MCF 10A (cell line): ENCODE data around the gene NTN1. TPM values are rescaled to one million over a fixed set of nuclear protein-coding genes. Genes with fewer than 3 reads are reported as not detected.

Experiments
- BruUV-seq: library from RNA; stranded (reverse); fragments of 400-500 nt; replicated peaks from 2 replicates; lab custom pipeline; 2021; lab: Mats Ljungman, UMichigan
- CTCF ChIA-PET: fragments of 300-600 bp; sonication (Branson Sonifier 250); formaldehyde crosslinking; extraction: SDS; loops from one replicate; lab custom pipeline; 2021; ENCODE audit warnings: antibody characterized with exemption, inconsistent platforms; lab: Yijun Ruan, JAX
- POLR2A ChIA-PET: fragments of 300-600, 350-650 bp; sonication (Branson Sonifier 250); formaldehyde crosslinking; extraction: SDS; loops from one replicate; lab custom pipeline; 2020; ENCODE audit warnings: antibody characterized with exemption, inconsistent platforms; lab: Yijun Ruan, JAX
- DNase-seq: peaks from one replicate; pipeline ENCODE4 v3.0.0-alpha.2; 2018; ENCODE audit not compliant: unreplicated experiment
- H3K27ac Mint-ChIP-seq: one replicate; pipeline ENCODE4 v1.8.0; 2022; ENCODE audit warnings: mild to moderate bottlenecking, low read depth, mixed read lengths; ENCODE audit not compliant: unreplicated experiment
- H3K27me3 Mint-ChIP-seq: one replicate; pipeline ENCODE4 v1.8.0; 2022; ENCODE audit warnings: mixed read lengths; ENCODE audit not compliant: insufficient read depth, unreplicated experiment
- H3K36me3 Mint-ChIP-seq: one replicate; pipeline ENCODE4 v1.8.0; 2022; ENCODE audit warnings: mild to moderate bottlenecking, moderate library complexity, mixed read lengths; ENCODE audit not compliant: insufficient read depth, unreplicated experiment
- H3K4me1 Mint-ChIP-seq: one replicate; pipeline ENCODE4 v1.8.0; 2022; ENCODE audit warnings: mixed read lengths; ENCODE audit not compliant: insufficient read depth, unreplicated experiment
- H3K4me3 Mint-ChIP-seq: one replicate; pipeline ENCODE4 v1.8.0; 2022; ENCODE audit warnings: mild to moderate bottlenecking, moderate library complexity, mixed read lengths; ENCODE audit not compliant: unreplicated experiment
- H3K9me3 Mint-ChIP-seq: one replicate; pipeline ENCODE4 v1.8.0; 2022; ENCODE audit warnings: mixed read lengths; ENCODE audit not compliant: unreplicated experiment
- intact Hi-C: fragments of 100-400 bp; cut with micrococcal nuclease; formaldehyde crosslinking; loops from 2 replicates; pipeline ENCODE4 v1.14.1; 2022
- total RNA-seq: library from RNA; stranded (reverse); gene quantifications from 2 replicates; pipeline ENCODE4 v1.2.3, GENCODE V29; 2022
- TF ChIP-seq, protein P1 (sequence below): fragments of 200-600 bp; IDR thresholded peaks from one replicate; pipeline ENCODE4 v1.8.0; 2022; ENCODE audit warnings: antibody characterized with exemption, mild to moderate bottlenecking; ENCODE audit not compliant: unreplicated experiment

The NTN1 gene
- total RNA-seq, 1 experiment from 2014 or later = 0.23 TPM

DNA sequence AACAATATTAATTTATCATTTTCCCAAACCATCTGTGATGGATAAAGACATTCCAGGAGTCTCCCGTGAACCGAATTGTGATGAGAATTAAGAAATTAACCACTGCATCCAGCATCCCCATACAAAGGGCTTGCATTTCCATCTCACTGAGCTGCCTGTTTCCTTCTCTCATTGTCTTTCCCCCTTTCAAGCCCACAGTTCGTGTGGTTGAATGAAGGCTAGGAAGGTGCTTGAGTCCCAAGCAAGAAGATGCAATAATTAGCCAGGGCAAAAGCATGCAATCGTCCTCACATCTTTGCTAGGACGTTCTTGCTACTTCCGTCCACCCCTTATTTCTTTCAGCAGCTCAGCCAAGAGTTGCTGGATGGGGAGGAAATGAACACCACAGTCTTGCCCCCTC lies 146.1 kb downstream of the NTN1 start:
- Mint-ChIP-seq H3K27ac (no peak overlapping the region), H3K4me3 (no peak overlapping the region), H3K9me3 (peaks cover 8% of the 10 kb centered on the region), H3K36me3 (no peaks in the 10 kb centered on the region), H3K27me3 (no peaks in the 10 kb centered on the region), H3K4me1 (no peaks in the 10 kb centered on the region)
- ChIA-PET POLR2A (no interaction called here), CTCF (no interaction called here)
- intact Hi-C loops = no loop called here
- TF ChIP-seq, protein P1, sequence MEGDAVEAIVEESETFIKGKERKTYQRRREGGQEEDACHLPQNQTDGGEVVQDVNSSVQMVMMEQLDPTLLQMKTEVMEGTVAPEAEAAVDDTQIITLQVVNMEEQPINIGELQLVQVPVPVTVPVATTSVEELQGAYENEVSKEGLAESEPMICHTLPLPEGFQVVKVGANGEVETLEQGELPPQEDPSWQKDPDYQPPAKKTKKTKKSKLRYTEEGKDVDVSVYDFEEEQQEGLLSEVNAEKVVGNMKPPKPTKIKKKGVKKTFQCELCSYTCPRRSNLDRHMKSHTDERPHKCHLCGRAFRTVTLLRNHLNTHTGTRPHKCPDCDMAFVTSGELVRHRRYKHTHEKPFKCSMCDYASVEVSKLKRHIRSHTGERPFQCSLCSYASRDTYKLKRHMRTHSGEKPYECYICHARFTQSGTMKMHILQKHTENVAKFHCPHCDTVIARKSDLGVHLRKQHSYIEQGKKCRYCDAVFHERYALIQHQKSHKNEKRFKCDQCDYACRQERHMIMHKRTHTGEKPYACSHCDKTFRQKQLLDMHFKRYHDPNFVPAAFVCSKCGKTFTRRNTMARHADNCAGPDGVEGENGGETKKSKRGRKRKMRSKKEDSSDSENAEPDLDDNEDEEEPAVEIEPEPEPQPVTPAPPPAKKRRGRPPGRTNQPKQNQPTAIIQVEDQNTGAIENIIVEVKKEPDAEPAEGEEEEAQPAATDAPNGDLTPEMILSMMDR = no peak
- no TSS peak for BruUV-seq
- DNase-seq = no peak

DNA sequence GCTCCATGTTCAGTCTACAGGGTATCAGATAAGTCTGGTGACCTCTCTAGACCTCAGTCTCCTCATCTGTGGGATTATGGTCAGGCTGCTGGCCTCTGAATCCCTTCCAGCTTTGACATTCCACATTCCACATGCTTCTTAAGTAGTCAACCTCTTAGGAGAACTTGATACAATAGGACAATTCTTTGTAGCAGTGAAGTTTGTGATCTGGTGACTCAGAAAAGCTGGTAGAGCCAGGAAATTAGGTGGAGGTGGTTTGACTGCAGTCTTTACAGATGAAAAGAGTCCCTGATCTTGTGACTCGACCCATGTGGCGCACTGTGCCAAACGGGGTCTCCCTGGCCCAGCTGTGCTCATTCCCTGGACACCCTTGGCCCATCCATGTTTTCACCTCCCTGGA lies 147.8 kb downstream of the NTN1 start:
- Mint-ChIP-seq H3K27me3 (no peaks in the 10 kb centered on the region), H3K4me3 (no peak overlapping the region), H3K9me3 (peaks cover 8% of the 10 kb centered on the region), H3K36me3 (no peaks in the 10 kb centered on the region), H3K4me1 (no peaks in the 10 kb centered on the region), H3K27ac (no peak overlapping the region)
- ChIA-PET CTCF (interaction anchor here (0.7 kb wide), 1 partner anchor 305 kb away, joined by 3 read pairs; no protein-coding TSS in a partner anchor), POLR2A (interaction anchor here (0.6 kb wide), 1 partner anchor 480 kb away, joined by 3 read pairs; no protein-coding TSS in a partner anchor)
- DNase-seq = no peak
- TF ChIP-seq, protein P1 = no peak
- intact Hi-C loops = no loop called here
- no TSS peak for BruUV-seq

DNA sequence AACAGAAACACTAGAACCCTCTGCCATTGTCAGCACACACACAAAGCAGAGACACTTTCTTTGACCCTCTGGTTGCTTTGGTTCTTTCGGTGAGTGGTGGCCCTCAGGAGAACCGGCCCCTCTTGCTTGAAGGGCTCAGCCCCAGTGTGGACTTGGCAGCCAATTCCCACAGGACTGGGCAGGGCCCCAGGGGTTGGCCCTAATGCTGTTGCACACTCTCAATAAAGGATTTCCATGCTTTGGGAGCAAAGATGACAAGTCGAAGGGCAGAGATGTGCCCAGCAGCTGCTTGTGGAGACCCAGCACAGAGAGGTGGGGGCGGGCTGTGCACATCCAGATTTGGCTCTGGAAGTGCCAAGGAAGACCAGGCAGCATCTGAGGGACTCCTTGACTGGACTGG lies 149.0 kb downstream of the NTN1 start:
- Mint-ChIP-seq H3K36me3 (no peaks in the 10 kb centered on the region), H3K9me3 (peaks cover 8% of the 10 kb centered on the region), H3K4me3 (no peak overlapping the region), H3K4me1 (no peaks in the 10 kb centered on the region), H3K27me3 (no peaks in the 10 kb centered on the region), H3K27ac (no peak overlapping the region)
- ChIA-PET POLR2A (interaction anchor here (0.6 to 0.7 kb wide), 2 partner anchors 21 to 456 kb away, joined by 3 read pairs; no protein-coding TSS in a partner anchor), CTCF (no interaction called here)
- TF ChIP-seq, protein P1 = no peak
- BruUV-seq = no TSS peak
- no peak for DNase-seq
- intact Hi-C loops = no loop called here

DNA sequence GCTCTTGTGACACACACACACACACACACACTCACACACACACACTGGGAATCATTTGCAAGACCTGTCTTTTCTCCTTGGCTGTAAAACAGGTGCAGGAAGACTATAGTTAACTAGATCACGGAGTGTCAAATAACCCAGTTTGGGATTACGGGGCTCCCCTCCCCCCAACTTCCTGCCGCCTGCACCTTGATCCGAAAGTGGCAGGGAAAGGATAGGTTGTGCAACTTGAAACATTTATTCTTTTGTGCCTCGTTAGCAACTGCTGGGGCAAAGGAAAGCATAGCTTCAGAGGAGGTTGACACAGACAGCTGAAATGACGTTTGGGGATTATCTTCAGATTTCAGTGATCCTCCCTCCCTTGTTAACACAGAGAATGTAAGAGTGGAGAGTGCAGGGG lies 149.5 kb downstream of the NTN1 start:
- TF ChIP-seq, protein P1 = no peak
- POLR2A ChIA-PET = interaction anchor here (0.7 kb wide), 1 partner anchor 21 kb away, joined by 3 read pairs; no protein-coding TSS in a partner anchor
- H3K27me3 Mint-ChIP-seq = no peaks in the 10 kb centered on the region

More for the DNA sequence above, 149.5 kb downstream of the NTN1 start:
- CTCF ChIA-PET = interaction anchor here (0.6 kb wide), 1 partner anchor 104 kb away, joined by 3 read pairs; no protein-coding TSS in a partner anchor
- Mint-ChIP-seq H3K4me1 (no peaks in the 10 kb centered on the region), H3K36me3 (no peaks in the 10 kb centered on the region), H3K27ac (no peak overlapping the region), H3K4me3 (no peak overlapping the region), H3K9me3 (peaks cover 9% of the 10 kb centered on the region)
- BruUV-seq = no TSS peak
- DNase-seq = no peak
- intact Hi-C loops = no loop called here
